Stimulated activated CD4-positive, alpha-beta T cell treated with anti-CD3 and anti-CD28 coated beads, Interleukin-4, amount 100 ng/mL, for 48 hours (primary cell): ENCODE results near the gene VAC14.

Source experiments
- DNase-seq, 2 donors: peaks; one replicate each; pipeline ENCODE4 v3.0.0-alpha.2; 2020; ENCODE audit warnings: low read depth in 2 of 2

VAC14 gene

GRCh38 chr16:70725024-70725911 is 75.7 kb downstream of the VAC14 start:
- DNase-seq = no peak

- no peak for DNase-seq
Measured at GRCh38 chr16:70724146-70725023, 76.6 kb downstream of the VAC14 start.

DNA sequence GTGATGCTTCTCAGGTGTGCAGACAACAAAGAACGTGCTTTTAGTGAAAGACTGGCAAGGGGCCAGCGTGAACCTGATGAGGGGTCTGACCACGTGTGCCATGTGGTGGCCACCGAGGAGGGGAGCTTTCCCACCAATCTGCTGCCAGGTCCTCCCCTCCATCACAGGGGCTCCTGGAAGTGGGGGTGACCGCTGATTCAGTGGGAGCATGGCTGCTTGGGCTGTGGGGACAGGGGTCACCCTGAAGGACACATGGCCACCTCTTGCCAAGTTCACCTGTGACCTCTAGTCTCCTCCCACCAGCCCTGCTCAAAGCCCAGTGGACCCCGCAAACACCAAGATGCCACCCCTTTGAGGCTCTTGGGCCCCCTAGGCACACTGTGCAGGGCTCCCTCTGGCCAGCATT is 77.2 kb downstream of the VAC14 start:
- no peak for DNase-seq

- DNase-seq = no peak
Measured at GRCh38 chr16:70721202-70721963, 79.6 kb downstream of the VAC14 start.

DNA sequence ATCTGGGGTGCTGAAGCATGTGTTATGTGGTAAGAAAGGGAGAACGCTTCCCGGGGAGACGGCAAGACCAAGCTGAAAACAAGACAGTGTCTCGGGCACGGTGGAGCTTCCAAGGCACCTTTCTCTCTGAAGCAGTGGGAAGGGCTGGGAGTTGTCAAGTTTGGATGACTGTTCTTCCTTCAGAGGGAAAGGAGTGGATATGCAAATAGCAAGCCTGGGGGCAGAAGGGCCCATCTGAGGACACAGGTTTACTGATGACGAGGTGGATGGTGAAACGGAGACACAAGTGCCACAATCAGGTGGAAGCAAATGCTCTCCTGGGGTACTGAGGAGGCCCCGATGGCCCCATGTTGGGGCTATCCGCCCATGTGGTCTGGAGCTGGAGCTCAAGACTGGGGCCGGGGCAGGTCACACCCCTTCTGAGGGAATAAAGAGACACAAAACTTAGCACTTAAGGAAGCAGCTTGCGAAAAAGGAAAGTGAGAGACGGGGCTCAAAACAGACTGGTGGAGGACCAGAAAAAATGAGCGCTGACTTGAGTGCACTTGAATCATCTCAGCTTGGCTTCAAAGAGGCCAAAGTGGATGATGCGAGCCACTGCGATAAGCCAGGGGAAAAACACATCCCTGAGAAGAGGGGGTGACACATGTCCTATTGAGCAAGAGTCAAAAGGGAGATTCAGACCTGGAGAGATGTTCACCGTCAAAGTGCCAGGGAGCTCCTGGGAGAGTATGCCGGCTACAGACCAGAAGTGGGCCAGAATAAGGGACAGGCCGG is 80.3 kb downstream of the VAC14 start:
- no peak for DNase-seq

- DNase-seq = no peak
Measured at GRCh38 chr16:70717065-70717464, 83.9 kb downstream of the VAC14 start.

- DNase-seq = no peak
Measured at GRCh38 chr16:70715860-70716357, 85.0 kb downstream of the VAC14 start.

GRCh38 chr16:70715055-70715858 is 85.7 kb downstream of the VAC14 start:
- DNase-seq = no peak

DNA sequence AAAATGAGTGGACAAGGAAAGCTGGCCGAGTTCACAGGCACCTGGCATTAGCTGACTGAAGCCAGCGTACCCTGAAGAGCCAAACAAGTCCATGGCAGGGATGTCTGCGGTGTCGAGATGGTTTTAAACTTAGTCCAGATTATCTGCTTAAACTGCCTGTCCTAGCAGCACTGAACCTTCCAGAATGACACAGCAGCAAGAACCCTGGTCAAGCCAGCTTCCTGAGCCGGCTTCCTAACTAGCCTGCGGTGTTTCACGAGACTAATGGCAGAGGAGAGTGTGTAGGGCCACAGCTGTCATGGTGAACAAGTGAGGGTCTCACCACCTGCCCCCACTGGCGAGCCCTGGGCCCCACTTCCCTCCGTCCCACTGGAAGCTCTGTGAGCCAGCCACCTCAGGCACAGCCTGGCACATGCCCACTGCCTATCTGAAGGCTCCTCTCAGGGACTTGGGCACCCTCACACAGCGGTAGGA is 86.3 kb downstream of the VAC14 start:
- no peak for DNase-seq

GRCh38 chr16:70713824-70714223 is 87.1 kb downstream of the VAC14 start:
- no peak for DNase-seq

- DNase-seq = no peak
Measured at GRCh38 chr16:70713342-70713741, 87.6 kb downstream of the VAC14 start.

DNA sequence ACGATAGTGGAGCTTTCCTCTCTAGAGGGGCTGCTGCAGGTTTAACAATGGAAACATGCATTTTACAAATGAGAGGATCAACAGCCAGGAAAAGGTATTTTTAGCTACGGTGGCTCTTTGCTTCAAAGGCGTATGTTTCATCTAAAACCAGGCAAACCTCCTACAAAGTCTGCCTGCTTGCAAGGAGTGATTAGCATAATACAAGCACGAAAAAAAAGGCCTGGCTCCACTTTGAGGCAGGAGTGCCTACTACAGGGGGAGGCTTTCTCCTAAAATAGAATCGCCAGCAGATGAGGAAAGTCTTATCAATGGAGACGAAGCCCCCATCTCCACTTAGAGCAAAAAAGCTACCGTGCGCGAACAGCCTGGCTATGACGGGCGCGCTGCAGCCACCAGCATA is 88.0 kb downstream of the VAC14 start:
- no peak for DNase-seq

- DNase-seq = no peak
Measured at GRCh38 chr16:70712359-70712758, 88.6 kb downstream of the VAC14 start.

GRCh38 chr16:70711211-70712031 is 89.5 kb downstream of the VAC14 start:
- no peak for DNase-seq

DNA sequence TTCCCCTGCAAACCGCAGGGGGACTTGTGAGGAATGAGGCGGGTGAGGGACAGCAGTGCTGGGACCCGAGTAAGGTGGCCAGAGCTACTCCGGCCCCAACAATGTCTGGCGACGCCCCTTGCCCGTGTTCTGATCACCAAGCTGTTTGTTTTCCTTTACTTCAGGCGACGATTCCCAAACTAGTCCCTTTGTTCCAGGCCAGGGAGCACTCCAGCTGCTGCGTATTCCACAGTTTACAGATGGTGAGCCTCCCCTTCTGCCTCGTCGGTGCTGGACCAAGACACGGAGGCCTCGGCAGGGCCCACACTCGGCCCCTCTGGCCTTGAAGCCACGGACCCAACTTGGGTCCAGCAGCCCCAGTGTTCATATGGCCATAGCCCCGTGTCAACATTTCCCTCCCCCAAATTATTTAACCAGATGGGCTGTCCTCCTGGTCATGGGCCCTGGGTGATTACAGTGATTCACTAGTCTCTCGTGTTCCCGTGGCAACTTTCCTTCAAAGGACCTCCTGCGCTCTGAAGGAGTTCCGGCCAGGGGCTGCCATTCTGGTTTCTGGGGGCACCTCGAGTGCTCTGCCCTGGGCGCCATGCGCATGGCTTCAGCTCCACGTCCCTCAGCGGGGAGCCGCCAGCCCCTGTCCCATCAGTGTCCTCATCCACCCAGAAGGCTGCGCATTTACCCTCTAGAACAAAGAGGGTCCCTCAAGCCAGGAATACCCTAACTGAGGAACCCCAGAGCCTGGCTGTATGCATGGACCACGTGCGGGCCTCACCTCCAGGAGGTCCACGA is 90.3 kb downstream of the VAC14 start:
- no peak for DNase-seq

DNA sequence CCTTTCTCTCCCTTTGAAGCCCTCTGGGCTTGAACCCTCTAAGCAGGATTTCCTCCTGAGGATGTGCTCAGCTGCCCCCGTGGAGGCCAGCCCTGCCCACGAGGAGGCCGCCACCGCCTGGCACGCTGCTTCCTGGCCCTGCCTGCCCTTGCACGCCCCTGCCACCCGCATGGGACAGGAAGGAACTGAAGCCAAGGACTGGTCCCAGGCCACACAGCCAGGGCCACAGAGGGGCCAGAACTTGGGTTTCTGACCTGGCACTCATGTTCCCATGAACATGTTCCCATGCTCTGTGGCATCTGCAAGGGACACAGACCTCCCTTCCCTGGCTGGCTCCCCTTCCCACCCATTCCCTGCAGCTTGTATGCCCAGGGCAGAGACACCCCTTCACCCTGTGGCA is 91.0 kb downstream of the VAC14 start:
- DNase-seq = no peak

GRCh38 chr16:70709457-70709856 is 91.5 kb downstream of the VAC14 start:
- DNase-seq = no peak
